ENCODE data around the gene PDXP. TPM values are rescaled to one million over a fixed set of nuclear protein-coding genes. Genes with fewer than 3 reads are reported as not detected.

PDXP gene
- total and polyA plus RNA-seq, 2 of the 13 experiments (the other 11 are each of a cell fraction or from before 2014, with no cell fraction given) = 58.2 to 70.6 TPM

DNA sequence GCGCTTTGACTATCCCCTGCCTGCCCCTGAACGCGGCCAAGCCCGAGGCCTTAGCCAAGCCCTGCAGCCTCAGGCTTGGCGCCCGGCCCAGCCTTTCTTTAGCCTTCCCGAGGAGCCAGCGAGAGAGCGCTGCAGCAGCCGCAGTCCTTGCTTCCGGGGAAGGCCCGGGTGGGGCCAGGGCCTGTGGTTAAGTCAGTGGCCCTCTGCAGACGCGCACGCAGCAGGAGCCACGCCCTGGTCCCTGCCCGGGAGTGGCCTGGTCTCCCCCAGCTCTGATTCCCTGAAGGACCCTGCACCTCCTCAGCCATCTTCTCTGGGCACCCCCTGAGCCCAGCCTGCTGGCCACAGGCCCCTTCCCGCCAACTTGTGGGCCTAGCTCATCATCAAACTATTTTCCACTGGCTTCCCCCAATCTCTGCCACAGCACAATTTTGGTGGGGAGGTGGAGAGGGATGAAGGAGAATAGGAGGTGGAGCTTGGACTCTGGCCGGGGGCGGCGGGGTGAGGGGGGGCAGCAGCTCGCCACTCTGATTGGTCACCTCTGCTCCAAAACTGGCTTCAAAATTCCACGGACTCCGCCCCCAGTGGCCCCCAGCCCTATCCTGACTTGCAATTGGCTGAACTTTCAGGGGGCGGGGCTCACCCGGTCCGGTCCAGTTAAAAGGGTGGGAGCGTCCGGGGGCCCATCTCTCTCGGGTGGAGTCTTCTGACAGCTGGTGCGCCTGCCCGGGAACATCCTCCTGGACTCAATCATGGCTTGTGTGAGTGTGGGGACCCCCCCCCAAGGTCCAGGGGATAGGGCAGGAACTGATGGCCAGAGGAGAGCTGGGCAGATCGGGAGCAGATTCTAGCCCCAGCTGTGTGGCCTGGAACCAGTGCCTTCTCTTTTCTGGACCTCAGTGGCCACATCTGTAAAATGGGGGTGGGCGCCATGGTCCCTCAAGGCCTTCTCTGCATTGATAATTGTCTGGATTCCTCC, 16.7 kb downstream of the PDXP start, which contains the start of gene LGALS1 (continued):
- TF ChIP-seq, protein P1, sequence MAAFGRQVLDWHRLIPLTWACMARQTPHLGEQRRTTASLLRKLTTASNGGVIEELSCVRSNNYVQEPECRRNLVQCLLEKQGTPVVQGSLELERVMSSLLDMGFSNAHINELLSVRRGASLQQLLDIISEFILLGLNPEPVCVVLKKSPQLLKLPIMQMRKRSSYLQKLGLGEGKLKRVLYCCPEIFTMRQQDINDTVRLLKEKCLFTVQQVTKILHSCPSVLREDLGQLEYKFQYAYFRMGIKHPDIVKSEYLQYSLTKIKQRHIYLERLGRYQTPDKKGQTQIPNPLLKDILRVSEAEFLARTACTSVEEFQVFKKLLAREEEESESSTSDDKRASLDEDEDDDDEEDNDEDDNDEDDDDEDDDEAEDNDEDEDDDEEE (CRISPR knock-in tag; IDR thresholded peaks at IDR 0.05) = no peak
- no peak for TF ChIP-seq ZNF282 (IDR thresholded peaks at IDR 0.05; ENCODE audit: partially characterized antibody)
- TF ChIP-seq SP4 (CRISPR knock-in tag; IDR thresholded peaks at IDR 0.05) = peak; percentile 76
- no peak for TF ChIP-seq ZNF75D (CRISPR knock-in tag; IDR thresholded peaks at IDR 0.05; ENCODE audit: borderline replicate concordance)
- no peak for TF ChIP-seq RBM22 (optimal IDR thresholded peaks at IDR 0.05; ENCODE audit: low read length)
- 0 out of 2 replicates have a peak, but pooled peaks have one; percentile 36 for TF ChIP-seq ZNF724P (CRISPR knock-in tag; IDR thresholded peaks at IDR 0.05; ENCODE audit: borderline replicate concordance)
- TF ChIP-seq, protein P2, sequence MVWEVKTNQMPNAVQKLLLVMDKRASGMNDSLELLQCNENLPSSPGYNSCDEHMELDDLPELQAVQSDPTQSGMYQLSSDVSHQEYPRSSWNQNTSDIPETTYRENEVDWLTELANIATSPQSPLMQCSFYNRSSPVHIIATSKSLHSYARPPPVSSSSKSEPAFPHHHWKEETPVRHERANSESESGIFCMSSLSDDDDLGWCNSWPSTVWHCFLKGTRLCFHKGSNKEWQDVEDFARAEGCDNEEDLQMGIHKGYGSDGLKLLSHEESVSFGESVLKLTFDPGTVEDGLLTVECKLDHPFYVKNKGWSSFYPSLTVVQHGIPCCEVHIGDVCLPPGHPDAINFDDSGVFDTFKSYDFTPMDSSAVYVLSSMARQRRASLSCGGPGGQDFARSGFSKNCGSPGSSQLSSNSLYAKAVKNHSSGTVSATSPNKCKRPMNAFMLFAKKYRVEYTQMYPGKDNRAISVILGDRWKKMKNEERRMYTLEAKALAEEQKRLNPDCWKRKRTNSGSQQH (CRISPR knock-in tag; IDR thresholded peaks at IDR 0.05; ENCODE audit: low read depth) = no peak
- TF ChIP-seq, protein P3, sequence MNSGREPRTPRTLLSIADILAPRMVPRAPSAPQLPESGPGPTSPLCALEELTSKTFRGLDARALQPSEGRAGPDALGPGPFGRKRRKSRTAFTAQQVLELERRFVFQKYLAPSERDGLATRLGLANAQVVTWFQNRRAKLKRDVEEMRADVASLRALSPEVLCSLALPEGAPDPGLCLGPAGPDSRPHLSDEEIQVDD (CRISPR knock-in tag; IDR thresholded peaks at IDR 0.05; ENCODE audit: borderline replicate concordance) = no peak
- TF ChIP-seq, protein P4, sequence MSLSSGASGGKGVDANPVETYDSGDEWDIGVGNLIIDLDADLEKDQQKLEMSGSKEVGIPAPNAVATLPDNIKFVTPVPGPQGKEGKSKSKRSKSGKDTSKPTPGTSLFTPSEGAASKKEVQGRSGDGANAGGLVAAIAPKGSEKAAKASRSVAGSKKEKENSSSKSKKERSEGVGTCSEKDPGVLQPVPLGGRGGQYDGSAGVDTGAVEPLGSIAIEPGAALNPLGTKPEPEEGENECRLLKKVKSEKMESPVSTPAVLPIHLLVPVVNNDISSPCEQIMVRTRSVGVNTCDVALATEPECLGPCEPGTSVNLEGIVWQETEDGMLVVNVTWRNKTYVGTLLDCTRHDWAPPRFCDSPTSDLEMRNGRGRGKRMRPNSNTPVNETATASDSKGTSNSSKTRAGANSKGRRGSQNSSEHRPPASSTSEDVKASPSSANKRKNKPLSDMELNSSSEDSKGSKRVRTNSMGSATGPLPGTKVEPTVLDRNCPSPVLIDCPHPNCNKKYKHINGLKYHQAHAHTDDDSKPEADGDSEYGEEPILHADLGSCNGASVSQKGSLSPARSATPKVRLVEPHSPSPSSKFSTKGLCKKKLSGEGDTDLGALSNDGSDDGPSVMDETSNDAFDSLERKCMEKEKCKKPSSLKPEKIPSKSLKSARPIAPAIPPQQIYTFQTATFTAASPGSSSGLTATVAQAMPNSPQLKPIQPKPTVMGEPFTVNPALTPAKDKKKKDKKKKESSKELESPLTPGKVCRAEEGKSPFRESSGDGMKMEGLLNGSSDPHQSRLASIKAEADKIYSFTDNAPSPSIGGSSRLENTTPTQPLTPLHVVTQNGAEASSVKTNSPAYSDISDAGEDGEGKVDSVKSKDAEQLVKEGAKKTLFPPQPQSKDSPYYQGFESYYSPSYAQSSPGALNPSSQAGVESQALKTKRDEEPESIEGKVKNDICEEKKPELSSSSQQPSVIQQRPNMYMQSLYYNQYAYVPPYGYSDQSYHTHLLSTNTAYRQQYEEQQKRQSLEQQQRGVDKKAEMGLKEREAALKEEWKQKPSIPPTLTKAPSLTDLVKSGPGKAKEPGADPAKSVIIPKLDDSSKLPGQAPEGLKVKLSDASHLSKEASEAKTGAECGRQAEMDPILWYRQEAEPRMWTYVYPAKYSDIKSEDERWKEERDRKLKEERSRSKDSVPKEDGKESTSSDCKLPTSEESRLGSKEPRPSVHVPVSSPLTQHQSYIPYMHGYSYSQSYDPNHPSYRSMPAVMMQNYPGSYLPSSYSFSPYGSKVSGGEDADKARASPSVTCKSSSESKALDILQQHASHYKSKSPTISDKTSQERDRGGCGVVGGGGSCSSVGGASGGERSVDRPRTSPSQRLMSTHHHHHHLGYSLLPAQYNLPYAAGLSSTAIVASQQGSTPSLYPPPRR (CRISPR knock-in tag; IDR thresholded peaks at IDR 0.05; ENCODE audit: borderline replicate concordance) = no peak
- no peak for TF ChIP-seq IKZF1 (IDR thresholded peaks at IDR 0.05)
- TF ChIP-seq SP5 (CRISPR knock-in tag; IDR thresholded peaks at IDR 0.05; ENCODE audit: borderline replicate concordance, low read depth) = peak; percentile 63; the same call in 1 of the 2 replicates
- no peak; the same call in 2 of the 3 replicates for TF ChIP-seq MXI1 (IDR thresholded peaks at IDR 0.05; ENCODE audit: borderline replicate concordance, low read depth, low read length)
- TF ChIP-seq, protein P5, sequence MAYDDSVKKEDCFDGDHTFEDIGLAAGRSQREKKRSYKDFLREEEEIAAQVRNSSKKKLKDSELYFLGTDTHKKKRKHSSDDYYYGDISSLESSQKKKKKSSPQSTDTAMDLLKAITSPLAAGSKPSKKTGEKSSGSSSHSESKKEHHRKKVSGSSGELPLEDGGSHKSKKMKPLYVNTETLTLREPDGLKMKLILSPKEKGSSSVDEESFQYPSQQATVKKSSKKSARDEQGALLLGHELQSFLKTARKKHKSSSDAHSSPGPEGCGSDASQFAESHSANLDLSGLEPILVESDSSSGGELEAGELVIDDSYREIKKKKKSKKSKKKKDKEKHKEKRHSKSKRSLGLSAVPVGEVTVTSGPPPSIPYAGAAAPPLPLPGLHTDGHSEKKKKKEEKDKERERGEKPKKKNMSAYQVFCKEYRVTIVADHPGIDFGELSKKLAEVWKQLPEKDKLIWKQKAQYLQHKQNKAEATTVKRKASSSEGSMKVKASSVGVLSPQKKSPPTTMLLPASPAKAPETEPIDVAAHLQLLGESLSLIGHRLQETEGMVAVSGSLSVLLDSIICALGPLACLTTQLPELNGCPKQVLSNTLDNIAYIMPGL (CRISPR knock-in tag; IDR thresholded peaks at IDR 0.05; ENCODE audit: borderline replicate concordance in 1 of 2, low read depth in 1 of 2) = peak in 1 of 2 experiments; percentile 49; a peak in 2 of 4 replicates
- TF ChIP-seq, protein P6, sequence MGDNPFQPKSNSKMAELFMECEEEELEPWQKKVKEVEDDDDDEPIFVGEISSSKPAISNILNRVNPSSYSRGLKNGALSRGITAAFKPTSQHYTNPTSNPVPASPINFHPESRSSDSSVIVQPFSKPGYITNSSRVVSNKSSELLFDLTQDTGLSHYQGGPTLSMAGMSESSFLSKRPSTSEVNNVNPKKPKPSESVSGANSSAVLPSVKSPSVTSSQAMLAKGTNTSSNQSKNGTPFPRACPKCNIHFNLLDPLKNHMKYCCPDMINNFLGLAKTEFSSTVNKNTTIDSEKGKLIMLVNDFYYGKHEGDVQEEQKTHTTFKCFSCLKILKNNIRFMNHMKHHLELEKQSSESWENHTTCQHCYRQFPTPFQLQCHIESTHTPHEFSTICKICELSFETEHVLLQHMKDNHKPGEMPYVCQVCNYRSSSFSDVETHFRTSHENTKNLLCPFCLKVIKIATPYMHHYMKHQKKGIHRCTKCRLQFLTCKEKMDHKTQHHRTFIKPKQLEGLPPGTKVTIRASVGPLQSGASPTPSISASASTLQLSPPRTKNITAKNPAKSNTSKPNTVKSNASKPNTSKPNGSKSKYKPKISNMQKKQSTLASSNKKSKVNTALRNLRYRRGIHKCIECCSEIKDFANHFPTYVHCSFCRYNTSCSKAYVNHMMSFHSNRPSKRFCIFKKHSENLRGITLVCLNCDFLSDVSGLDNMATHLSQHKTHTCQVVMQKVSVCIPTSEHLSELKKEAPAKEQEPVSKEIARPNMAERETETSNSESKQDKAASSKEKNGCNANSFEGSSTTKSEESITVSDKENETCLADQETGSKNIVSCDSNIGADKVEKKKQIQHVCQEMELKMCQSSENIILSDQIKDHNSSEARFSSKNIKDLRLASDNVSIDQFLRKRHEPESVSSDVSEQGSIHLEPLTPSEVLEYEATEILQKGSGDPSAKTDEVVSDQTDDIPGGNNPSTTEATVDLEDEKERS (CRISPR knock-in tag; IDR thresholded peaks at IDR 0.05) = no peak

All from HepG2 (cell line).